HEK293 (cell line): ENCODE data around the gene KIFC1.
A peak's percentile ranks its signal among the peaks of the same experiment; 100 is the strongest.

Experiments used
- CTCF ChIA-PET: fragments of 350-600 bp; formaldehyde crosslinking; extraction: SDS; loops from one replicate; lab custom pipeline; 2021; ENCODE audit warnings: antibody characterized with exemption; lab: Yijun Ruan, JAX
- POLR2A ChIA-PET: fragments of 300-600 bp; formaldehyde crosslinking; extraction: SDS; loops from one replicate; lab custom pipeline; 2020; ENCODE audit warnings: antibody characterized with exemption, inconsistent platforms; lab: Yijun Ruan, JAX
- H3K27ac ChIP-seq: fragments of 200-500 bp; sonication (Bioruptor generic); 2 replicates; pipeline ENCODE4 v1.5.1; 2014; ENCODE audit warnings: low read depth, low read length, control low read depth, inconsistent platforms; ENCODE audit errors: extremely low read depth
- H3K36me3 ChIP-seq, 2 experiments: fragments of 200-500 bp in 1 of 2; sonication (Bioruptor generic) in 1 of 2; 1 replicate in 1 of 2; 2 replicates in 1 of 2; pipeline ENCODE4 v1.5.1; 2014 to 2017; ENCODE audit warnings: inconsistent platforms in 2 of 2, low read length in 2 of 2; ENCODE audit not compliant: control insufficient read depth in 2 of 2, insufficient read depth in 1 of 2
- H3K4me1 ChIP-seq: fragments of 200-500 bp; sonication (Bioruptor generic); 2 replicates; pipeline ENCODE4 v1.5.1; 2014; ENCODE audit warnings: mild to moderate bottlenecking, low read length, inconsistent platforms; ENCODE audit not compliant: control insufficient read depth, insufficient read depth
- H3K4me3 ChIP-seq: 2 replicates; pipeline ENCODE4 v1.5.1; 2011; ENCODE audit warnings: low read depth, mild to moderate bottlenecking, control low read depth, low read length, moderate library complexity
- H3K9me3 ChIP-seq: fragments of 200-500 bp; sonication (Bioruptor generic); 2 replicates; pipeline ENCODE4 v1.5.1; 2014; ENCODE audit warnings: low read depth, low read length, inconsistent platforms; ENCODE audit not compliant: control insufficient read depth, insufficient read depth
- GLI4 ChIP-seq: fragments of 450-650 bp; formaldehyde crosslinking; IDR thresholded peaks from 2 replicates; pipeline ENCODE4 v1.5.1; 2016; ENCODE audit warnings: missing biosample characterization, missing genetic modification characterization
- HOXD13 ChIP-seq: sonication (generic); formaldehyde crosslinking; IDR thresholded peaks from 2 replicates; pipeline ENCODE4 v1.8.0; 2022; ENCODE audit warnings: missing genetic modification reagents, borderline replicate concordance
- KLF7 ChIP-seq: fragments of 450-650 bp; formaldehyde crosslinking; IDR thresholded peaks from 2 replicates; pipeline ENCODE4 v1.5.1; 2016; ENCODE audit warnings: missing biosample characterization, missing genetic modification characterization, borderline replicate concordance
- MEIS1 ChIP-seq: sonication (generic); formaldehyde crosslinking; IDR thresholded peaks from 2 replicates; pipeline ENCODE4 v1.8.1; 2022; ENCODE audit warnings: missing genetic modification reagents, mild to moderate bottlenecking, borderline replicate concordance
- ZNF24 ChIP-seq: fragments of 450-650 bp; formaldehyde crosslinking; IDR thresholded peaks from 2 replicates; pipeline ENCODE4 v1.5.1; 2016; ENCODE audit warnings: missing biosample characterization, missing genetic modification characterization
- ZNF341 ChIP-seq: fragments of 450-650 bp; formaldehyde crosslinking; IDR thresholded peaks from 2 replicates; pipeline ENCODE4; 2016; ENCODE audit warnings: low read depth, missing biosample characterization, missing genetic modification characterization
- ZSCAN16 ChIP-seq: fragments of 450-650 bp; formaldehyde crosslinking; IDR thresholded peaks from 2 replicates; pipeline ENCODE4 v1.5.1; 2016; ENCODE audit warnings: missing biosample characterization, missing genetic modification characterization
- ZSCAN30 ChIP-seq: fragments of 450-650 bp; IDR thresholded peaks from 2 replicates; pipeline ENCODE4 v1.5.1; 2018; ENCODE audit warnings: missing biosample characterization, mild to moderate bottlenecking, missing genetic modification characterization, moderate library complexity
- TF ChIP-seq, protein P1 (sequence below): fragments of 450-650 bp; formaldehyde crosslinking; IDR thresholded peaks from 2 replicates; pipeline ENCODE4 v1.5.1; 2016; ENCODE audit warnings: missing biosample characterization, missing genetic modification characterization
- TF ChIP-seq, protein P2 (sequence below): fragments of 450-650 bp; formaldehyde crosslinking; IDR thresholded peaks from 2 replicates; pipeline ENCODE4 v1.5.1; 2016; ENCODE audit warnings: missing biosample characterization, missing genetic modification characterization
- TF ChIP-seq, protein P3 (sequence below): fragments of 450-650 bp; formaldehyde crosslinking; IDR thresholded peaks from 2 replicates; pipeline ENCODE4 v1.5.0; 2017; ENCODE audit warnings: missing biosample characterization, missing genetic modification characterization, borderline replicate concordance
- TF ChIP-seq, protein P4 (sequence below): fragments of 450-650 bp; formaldehyde crosslinking; IDR thresholded peaks from 2 replicates; pipeline ENCODE4 v1.5.1; 2016; ENCODE audit warnings: missing biosample characterization, missing genetic modification characterization

The KIFC1 gene

DNA sequence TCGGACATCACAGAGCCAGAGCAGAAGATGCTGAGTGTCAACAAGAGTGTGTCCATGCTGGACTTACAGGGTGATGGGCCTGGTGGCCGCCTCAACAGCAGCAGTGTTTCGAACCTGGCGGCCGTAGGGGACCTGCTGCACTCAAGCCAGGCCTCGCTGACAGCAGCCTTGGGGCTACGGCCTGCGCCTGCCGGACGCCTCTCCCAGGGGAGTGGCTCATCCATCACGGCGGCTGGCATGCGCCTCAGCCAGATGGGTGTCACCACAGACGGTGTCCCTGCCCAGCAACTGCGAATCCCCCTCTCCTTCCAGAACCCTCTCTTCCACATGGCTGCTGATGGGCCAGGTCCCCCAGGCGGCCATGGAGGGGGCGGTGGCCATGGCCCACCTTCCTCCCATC lies 51.4 kb downstream of the KIFC1 start:
- peaks cover 0 to 59% of the 10 kb centered on the region in 2 experiments; a peak in 2 of 3 replicates for H3K36me3 ChIP-seq
- no peaks in the 10 kb centered on the region for H3K4me1 ChIP-seq
- H3K27ac ChIP-seq, result no peak overlapping the region
- POLR2A ChIA-PET, result interaction anchor here (0.9 kb wide), 1 partner anchor 13 kb away, joined by 3 read pairs; no protein-coding TSS in a partner anchor
- TF ChIP-seq, protein P1, sequence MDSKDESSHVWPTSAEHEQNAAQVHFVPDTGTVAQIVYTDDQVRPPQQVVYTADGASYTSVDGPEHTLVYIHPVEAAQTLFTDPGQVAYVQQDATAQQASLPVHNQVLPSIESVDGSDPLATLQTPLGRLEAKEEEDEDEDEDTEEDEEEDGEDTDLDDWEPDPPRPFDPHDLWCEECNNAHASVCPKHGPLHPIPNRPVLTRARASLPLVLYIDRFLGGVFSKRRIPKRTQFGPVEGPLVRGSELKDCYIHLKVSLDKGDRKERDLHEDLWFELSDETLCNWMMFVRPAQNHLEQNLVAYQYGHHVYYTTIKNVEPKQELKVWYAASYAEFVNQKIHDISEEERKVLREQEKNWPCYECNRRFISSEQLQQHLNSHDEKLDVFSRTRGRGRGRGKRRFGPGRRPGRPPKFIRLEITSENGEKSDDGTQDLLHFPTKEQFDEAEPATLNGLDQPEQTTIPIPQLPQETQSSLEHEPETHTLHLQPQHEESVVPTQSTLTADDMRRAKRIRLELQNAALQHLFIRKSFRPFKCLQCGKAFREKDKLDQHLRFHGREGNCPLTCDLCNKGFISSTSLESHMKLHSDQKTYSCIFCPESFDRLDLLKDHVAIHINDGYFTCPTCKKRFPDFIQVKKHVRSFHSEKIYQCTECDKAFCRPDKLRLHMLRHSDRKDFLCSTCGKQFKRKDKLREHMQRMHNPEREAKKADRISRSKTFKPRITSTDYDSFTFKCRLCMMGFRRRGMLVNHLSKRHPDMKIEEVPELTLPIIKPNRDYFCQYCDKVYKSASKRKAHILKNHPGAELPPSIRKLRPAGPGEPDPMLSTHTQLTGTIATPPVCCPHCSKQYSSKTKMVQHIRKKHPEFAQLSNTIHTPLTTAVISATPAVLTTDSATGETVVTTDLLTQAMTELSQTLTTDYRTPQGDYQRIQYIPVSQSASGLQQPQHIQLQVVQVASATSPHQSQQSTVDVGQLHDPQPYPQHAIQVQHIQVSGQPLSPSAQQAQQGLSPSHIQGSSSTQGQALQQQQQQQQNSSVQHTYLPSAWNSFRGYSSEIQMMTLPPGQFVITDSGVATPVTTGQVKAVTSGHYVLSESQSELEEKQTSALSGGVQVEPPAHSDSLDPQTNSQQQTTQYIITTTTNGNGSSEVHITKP (tag by site-specific recombination), result no peak
- TF ChIP-seq MEIS1, result no peak
- TF ChIP-seq ZSCAN16 (tag by site-specific recombination), result no peak
- TF ChIP-seq ZNF24, result no peak
- TF ChIP-seq, protein P2, sequence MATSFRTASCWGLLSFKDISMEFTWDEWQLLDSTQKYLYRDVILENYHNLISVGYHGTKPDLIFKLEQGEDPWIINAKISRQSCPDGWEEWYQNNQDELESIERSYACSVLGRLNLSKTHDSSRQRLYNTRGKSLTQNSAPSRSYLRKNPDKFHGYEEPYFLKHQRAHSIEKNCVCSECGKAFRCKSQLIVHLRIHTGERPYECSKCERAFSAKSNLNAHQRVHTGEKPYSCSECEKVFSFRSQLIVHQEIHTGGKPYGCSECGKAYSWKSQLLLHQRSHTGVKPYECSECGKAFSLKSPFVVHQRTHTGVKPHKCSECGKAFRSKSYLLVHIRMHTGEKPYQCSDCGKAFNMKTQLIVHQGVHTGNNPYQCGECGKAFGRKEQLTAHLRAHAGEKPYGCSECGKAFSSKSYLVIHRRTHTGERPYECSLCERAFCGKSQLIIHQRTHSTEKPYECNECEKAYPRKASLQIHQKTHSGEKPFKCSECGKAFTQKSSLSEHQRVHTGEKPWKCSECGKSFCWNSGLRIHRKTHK (tag by site-specific recombination), result no peak
- TF ChIP-seq GLI4 (tag by site-specific recombination), result no peak
- TF ChIP-seq, protein P3, sequence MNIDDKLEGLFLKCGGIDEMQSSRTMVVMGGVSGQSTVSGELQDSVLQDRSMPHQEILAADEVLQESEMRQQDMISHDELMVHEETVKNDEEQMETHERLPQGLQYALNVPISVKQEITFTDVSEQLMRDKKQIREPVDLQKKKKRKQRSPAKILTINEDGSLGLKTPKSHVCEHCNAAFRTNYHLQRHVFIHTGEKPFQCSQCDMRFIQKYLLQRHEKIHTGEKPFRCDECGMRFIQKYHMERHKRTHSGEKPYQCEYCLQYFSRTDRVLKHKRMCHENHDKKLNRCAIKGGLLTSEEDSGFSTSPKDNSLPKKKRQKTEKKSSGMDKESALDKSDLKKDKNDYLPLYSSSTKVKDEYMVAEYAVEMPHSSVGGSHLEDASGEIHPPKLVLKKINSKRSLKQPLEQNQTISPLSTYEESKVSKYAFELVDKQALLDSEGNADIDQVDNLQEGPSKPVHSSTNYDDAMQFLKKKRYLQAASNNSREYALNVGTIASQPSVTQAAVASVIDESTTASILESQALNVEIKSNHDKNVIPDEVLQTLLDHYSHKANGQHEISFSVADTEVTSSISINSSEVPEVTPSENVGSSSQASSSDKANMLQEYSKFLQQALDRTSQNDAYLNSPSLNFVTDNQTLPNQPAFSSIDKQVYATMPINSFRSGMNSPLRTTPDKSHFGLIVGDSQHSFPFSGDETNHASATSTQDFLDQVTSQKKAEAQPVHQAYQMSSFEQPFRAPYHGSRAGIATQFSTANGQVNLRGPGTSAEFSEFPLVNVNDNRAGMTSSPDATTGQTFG (tag by site-specific recombination), result no peak
- TF ChIP-seq, protein P4, sequence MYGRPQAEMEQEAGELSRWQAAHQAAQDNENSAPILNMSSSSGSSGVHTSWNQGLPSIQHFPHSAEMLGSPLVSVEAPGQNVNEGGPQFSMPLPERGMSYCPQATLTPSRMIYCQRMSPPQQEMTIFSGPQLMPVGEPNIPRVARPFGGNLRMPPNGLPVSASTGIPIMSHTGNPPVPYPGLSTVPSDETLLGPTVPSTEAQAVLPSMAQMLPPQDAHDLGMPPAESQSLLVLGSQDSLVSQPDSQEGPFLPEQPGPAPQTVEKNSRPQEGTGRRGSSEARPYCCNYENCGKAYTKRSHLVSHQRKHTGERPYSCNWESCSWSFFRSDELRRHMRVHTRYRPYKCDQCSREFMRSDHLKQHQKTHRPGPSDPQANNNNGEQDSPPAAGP (tag by site-specific recombination), result no peak
- no peak for TF ChIP-seq KLF7 (tag by site-specific recombination)
- no peak for TF ChIP-seq ZSCAN30 (tag by site-specific recombination)
- no peak for TF ChIP-seq HOXD13 (CRISPR knock-in tag)
- TF ChIP-seq, all 188 proteins: peak for 0
- Histone ChIP-seq H3K4me3 (no peak overlapping the region), H3K9me3 (no peaks in the 10 kb centered on the region)
- CTCF ChIA-PET, result interaction anchor here (0.6 kb wide), 1 partner anchor 21 kb away, joined by 3 read pairs; no protein-coding TSS in a partner anchor

DNA sequence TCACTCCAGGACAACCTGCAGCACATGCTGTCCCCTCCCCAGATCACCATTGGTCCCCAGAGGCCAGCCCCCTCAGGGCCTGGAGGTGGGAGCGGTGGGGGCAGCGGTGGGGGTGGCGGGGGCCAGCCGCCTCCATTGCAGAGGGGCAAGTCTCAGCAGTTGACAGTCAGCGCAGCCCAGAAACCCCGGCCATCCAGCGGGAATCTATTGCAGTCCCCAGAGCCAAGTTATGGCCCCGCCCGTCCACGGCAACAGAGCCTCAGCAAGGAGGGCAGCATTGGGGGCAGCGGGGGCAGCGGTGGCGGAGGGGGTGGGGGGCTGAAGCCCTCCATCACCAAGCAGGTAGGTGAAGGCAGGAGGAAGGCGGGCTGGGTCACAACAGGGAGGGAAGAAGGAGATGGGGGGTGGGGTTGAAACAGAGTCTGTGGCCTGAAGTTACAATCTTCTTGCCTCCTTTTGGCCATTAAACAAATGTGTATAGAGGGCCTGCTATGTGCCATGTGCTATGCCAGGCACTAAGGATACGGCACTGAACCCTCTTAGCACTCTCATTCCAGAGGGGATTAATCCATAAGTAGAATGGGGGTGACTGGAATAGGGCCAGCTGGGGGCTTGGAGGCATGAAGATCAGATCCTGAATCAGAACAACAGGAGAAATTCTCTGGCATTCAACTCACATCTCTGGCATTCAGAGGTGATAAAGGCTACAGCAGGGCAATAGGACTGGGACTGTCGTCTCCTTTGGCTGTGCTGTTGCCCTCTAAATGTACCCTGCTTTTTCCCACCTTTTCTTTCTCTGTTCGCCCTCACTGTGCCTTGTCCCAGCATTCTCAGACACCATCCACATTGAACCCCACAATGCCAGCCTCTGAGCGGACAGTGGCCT lies 52.2 kb downstream of the KIFC1 start:
- ChIA-PET POLR2A (interaction anchor here (1.0 to 3.2 kb wide), 3 partner anchors 11 to 18 kb away, joined by 5 to 26 read pairs (median 5); partner anchors contain the start of gene ZBTB9), CTCF (interaction anchor here (0.6 to 0.9 kb wide), 2 partner anchors 7 to 53 kb away, joined by 3 to 6 read pairs; no protein-coding TSS in a partner anchor)
- TF ChIP-seq, protein P1 (tag by site-specific recombination), result 0 out of 2 replicates have a peak, but pooled peaks have one; percentile 20
- no peak for TF ChIP-seq ZNF341 (tag by site-specific recombination)
- Histone ChIP-seq H3K36me3 (peaks cover 0 to 56% of the 10 kb centered on the region in 2 experiments; a peak in 2 of 3 replicates), H3K4me3 (no peak overlapping the region), H3K27ac (no peak overlapping the region), H3K9me3 (no peaks in the 10 kb centered on the region), H3K4me1 (no peaks in the 10 kb centered on the region)
